ENCODE results near the gene CAD. TPM values are rescaled to one million over a fixed set of nuclear protein-coding genes. Genes with fewer than 3 reads are reported as not detected.
A peak's percentile ranks its signal among the peaks of the same experiment; 100 is the strongest.
"Not testable (repeated sequence)": the region's sequence is repeated elsewhere in the genome, so short reads cannot be mapped to it uniquely, and the experiment has no call there.

Gene CAD
- total RNA-seq, 1 donor from 2014 or later = 25.0 TPM

DNA sequence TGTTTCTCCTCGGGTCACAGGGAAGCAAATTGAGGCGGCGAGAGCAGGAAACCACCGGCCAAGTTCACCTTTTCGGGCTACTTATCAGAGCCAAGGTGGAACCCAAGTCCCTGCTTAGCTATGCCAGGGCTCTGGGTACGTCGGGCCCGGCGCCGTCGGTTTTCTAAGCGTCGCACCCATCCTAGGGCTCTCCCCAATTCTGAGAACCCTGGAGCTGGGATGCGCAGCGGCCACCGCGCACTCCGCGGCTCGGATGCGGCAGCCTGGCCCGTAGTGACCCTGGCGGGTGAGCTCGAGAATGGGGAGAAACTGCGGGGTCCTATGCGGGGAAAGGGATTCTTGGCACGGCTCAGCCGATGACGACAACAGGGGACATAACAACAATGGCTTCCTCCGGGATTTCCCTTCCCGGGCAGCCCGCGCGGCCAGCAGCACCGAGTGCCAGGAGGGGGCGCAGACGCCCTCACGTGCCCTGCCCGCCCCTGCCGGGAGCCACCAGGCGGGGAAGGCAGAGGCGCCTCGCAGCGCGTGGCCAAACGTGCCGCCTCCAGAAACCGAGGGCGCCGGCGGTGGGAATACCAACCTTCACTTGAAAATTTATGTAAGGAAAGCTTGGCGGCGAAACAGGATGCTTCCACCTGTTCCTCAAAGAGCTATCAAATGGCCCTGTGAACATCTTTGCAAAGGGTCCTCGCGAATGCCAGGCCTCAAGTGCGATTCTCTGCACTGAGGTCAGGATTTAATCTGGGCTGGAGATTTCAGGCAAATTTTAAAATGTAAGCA lies 47.8 kb downstream of the CAD start:
- Histone ChIP-seq H3K27me3 (peaks cover 30% of the 10 kb centered on the region), H3K27ac (no peak overlapping the region), H3K36me3 (no peaks in the 10 kb centered on the region), H3K9me3 (no peaks in the 10 kb centered on the region), H3K4me1 (peaks cover 31% of the 10 kb centered on the region), H3K4me3 (peak overlapping the region; percentile 24 to 33)
- intact Hi-C loops (cut with DNase I) = no loop called here
- TF ChIP-seq, protein P1, sequence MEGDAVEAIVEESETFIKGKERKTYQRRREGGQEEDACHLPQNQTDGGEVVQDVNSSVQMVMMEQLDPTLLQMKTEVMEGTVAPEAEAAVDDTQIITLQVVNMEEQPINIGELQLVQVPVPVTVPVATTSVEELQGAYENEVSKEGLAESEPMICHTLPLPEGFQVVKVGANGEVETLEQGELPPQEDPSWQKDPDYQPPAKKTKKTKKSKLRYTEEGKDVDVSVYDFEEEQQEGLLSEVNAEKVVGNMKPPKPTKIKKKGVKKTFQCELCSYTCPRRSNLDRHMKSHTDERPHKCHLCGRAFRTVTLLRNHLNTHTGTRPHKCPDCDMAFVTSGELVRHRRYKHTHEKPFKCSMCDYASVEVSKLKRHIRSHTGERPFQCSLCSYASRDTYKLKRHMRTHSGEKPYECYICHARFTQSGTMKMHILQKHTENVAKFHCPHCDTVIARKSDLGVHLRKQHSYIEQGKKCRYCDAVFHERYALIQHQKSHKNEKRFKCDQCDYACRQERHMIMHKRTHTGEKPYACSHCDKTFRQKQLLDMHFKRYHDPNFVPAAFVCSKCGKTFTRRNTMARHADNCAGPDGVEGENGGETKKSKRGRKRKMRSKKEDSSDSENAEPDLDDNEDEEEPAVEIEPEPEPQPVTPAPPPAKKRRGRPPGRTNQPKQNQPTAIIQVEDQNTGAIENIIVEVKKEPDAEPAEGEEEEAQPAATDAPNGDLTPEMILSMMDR (IDR thresholded peaks at IDR 0.05) = no peak
- TF ChIP-seq POLR2AphosphoS5 (IDR thresholded peaks at IDR 0.05; ENCODE audit: insufficient read depth in 1 of 2, low read depth in 1 of 2) = no peak
- no peak for TF ChIP-seq POLR2A (IDR thresholded peaks at IDR 0.05)
- DNase-seq (ENCODE audit: extremely low spot score in 2 of 2) = no peak

DNA sequence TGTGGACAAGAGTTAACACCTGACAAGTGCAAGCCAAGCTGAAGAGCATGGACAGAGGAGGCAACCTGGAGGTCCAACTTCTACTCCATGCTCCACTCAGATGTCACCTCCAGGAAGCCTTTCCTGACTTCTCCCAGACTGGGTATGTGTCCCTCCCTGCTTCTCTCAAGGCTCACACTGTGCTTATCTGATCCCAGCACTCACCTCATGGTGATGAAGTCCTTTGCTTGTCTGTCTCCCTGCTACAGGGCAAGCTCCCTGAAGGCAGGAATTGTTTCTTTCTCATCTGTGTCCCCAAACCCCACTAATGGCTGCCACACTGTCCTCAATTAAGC lies 48.3 kb downstream of the CAD start:
- Histone ChIP-seq H3K36me3 (no peaks in the 10 kb centered on the region), H3K4me1 (peaks cover 31% of the 10 kb centered on the region), H3K27me3 (peaks cover 30% of the 10 kb centered on the region), H3K27ac (no peak overlapping the region), H3K4me3 (no peak overlapping the region), H3K9me3 (no peaks in the 10 kb centered on the region)
- DNase-seq (ENCODE audit: extremely low spot score in 2 of 2) = no peak
- intact Hi-C loops (cut with DNase I) = no loop called here
- no peak for TF ChIP-seq POLR2A (IDR thresholded peaks at IDR 0.05)
- TF ChIP-seq, protein P1 (IDR thresholded peaks at IDR 0.05) = no peak
- no peak for TF ChIP-seq POLR2AphosphoS5 (IDR thresholded peaks at IDR 0.05; ENCODE audit: insufficient read depth in 1 of 2, low read depth in 1 of 2)

DNA sequence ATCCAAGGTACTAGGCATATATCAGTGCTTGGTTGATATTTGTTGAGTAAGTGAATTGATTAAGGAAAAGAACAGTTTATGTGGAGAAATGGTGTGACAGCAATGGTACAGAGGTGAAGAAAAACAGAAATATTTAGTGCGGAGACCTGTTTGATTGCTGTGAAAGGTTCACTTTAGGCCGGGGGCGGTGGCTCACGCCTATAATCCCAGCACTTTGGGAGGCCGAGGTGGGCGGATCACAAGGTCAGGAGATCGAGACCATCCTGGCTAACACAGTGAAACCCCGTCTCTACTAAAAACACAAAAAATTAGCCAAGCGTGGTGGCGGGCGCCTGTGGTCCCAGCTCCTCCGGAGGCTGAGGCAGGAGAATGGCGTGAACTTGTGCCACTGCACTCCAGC lies 51.1 kb downstream of the CAD start:
- H3K27ac ChIP-seq; H3K4me3 ChIP-seq; H3K36me3 ChIP-seq; DNase-seq (ENCODE audit: extremely low spot score in 2 of 2); H3K9me3 ChIP-seq; intact Hi-C loops (cut with DNase I): not testable (repeated sequence)
- H3K27me3 ChIP-seq = peaks cover 15% of the 10 kb centered on the region
- H3K4me1 ChIP-seq = peaks cover 19% of the 10 kb centered on the region

DNA sequence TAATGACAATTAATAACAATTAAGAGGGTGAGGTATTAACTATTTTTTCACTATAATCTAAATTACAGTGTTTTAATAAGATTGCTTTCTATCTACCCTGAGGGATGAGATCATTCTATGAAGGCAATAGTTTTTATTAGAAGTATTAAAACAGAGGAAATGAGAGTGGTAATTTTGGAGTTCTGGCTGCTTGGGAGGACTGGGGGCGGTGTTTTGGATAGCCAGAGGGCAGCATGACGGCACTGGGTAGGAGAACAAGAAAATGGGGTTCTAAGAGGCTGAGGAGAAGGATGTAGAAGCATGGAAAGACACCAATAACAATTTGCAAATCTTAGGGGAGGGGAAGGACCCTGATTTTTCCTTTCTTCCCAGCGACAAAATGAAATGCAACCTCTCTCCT lies 53.0 kb downstream of the CAD start:
- no peaks in the 10 kb centered on the region for H3K36me3 ChIP-seq
- H3K27ac ChIP-seq = no peak overlapping the region
- H3K9me3 ChIP-seq = no peaks in the 10 kb centered on the region
- peaks cover under 1% of the 10 kb centered on the region for H3K4me1 ChIP-seq
- no peak for DNase-seq (ENCODE audit: extremely low spot score in 2 of 2)
- TF ChIP-seq, protein P1 (IDR thresholded peaks at IDR 0.05) = no peak
- no peak for TF ChIP-seq POLR2AphosphoS5 (IDR thresholded peaks at IDR 0.05; ENCODE audit: insufficient read depth in 1 of 2, low read depth in 1 of 2)
- no peak for TF ChIP-seq POLR2A (IDR thresholded peaks at IDR 0.05)
- no peak overlapping the region for H3K4me3 ChIP-seq
- H3K27me3 ChIP-seq = peaks cover 4% of the 10 kb centered on the region
- intact Hi-C loops (cut with DNase I) = no loop called here

DNA sequence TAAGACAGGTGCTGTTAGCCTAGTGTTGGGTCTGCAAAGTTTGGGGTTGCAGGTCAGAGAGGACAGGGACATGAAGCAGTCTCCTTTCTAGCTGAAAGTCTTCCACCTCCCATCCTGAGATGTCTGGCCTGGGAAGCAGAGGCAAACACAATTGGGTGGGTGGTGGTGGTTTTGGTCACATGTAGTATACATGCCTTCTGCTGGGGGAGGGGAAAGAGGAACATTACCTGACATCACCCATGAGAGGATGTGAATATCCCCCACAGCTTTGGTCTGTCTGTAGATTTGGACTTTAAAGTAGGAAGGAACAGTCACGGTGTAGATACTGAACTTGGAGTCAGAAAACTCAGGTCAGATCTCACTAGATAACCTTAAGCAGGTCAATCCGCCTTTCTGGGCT lies 53.5 kb downstream of the CAD start:
- peaks cover 1% of the 10 kb centered on the region for H3K27me3 ChIP-seq
- DNase-seq (ENCODE audit: extremely low spot score in 2 of 2) = no peak
- no peak overlapping the region for H3K27ac ChIP-seq
- intact Hi-C loops (cut with DNase I) = no loop called here
- no peaks in the 10 kb centered on the region for H3K4me1 ChIP-seq
- no peaks in the 10 kb centered on the region for H3K9me3 ChIP-seq
- no peak overlapping the region for H3K4me3 ChIP-seq
- no peak for TF ChIP-seq POLR2A (IDR thresholded peaks at IDR 0.05)
- TF ChIP-seq, protein P1 (IDR thresholded peaks at IDR 0.05) = no peak
- no peak for TF ChIP-seq POLR2AphosphoS5 (IDR thresholded peaks at IDR 0.05; ENCODE audit: insufficient read depth in 1 of 2, low read depth in 1 of 2)
- H3K36me3 ChIP-seq = no peaks in the 10 kb centered on the region
